Adrenal gland (tissue), 12 donors: ENCODE results near the gene ULBP3. TPM values are rescaled to one million over a fixed set of nuclear protein-coding genes. Genes with fewer than 3 reads are reported as not detected.
"Not testable (repeated sequence)": the region's sequence is repeated elsewhere in the genome, so short reads cannot be mapped to it uniquely, and the experiment has no call there.

ENCODE experiments used
- DNase-seq, 7 donors: peaks; one replicate each; pipeline ENCODE4 v3.0.0-alpha.2; 2019 to 2020
- H3K27ac ChIP-seq, 5 donors: fragments of 200-600 bp; sonication (generic) in 4 of 5; 1 replicate in 3 of 5; 2 replicates in 2 of 5; pipeline versions ENCODE4 v1.5.1 to v1.8.0; 2016 to 2020; ENCODE audit warnings: mild to moderate bottlenecking in 1 of 5
- H3K27me3 ChIP-seq: fragments of 200-600 bp; 2 replicates; pipeline ENCODE4 v1.8.0; 2021
- H3K36me3 ChIP-seq, 2 donors: fragments of 200-600 bp; replicated peaks in 1 of 2; 1 replicate in 1 of 2; 2 replicates in 1 of 2; pipeline versions ENCODE4 v1.5.1 to v1.8.0; 2018 to 2022
- H3K4me1 ChIP-seq, 2 donors: fragments of 200-600 bp; replicated peaks in 1 of 2; 1 replicate in 1 of 2; 2 replicates in 1 of 2; pipeline versions ENCODE4 v1.5.1 to v1.8.0; 2018 to 2021
- H3K4me3 ChIP-seq, 4 donors: fragments of 200-600 bp; sonication (generic) in 3 of 4; one replicate each; pipeline ENCODE4 v1.5.1; 2016 to 2018
- H3K9me3 ChIP-seq, 3 donors: fragments of 200-600 bp; sonication (generic) in 1 of 3; replicated peaks in 1 of 3; 1 replicate in 2 of 3; 2 replicates in 1 of 3; pipeline versions ENCODE4 v1.5.1 to v1.8.0; 2016 to 2021
- POLR2A ChIP-seq, 2 donors: fragments of 450-650 bp; IDR thresholded peaks; one replicate each; pipeline ENCODE4 v1.6.1; 2017; ENCODE audit warnings: antibody characterized with exemption in 2 of 2, mild to moderate bottlenecking in 2 of 2, moderate library complexity in 1 of 2
- WGBS, 4 donors: extraction: QIAGEN DNeasy Blood & Tissue Kit in 2 of 4; methylation state at CpG; one replicate each; pipeline versions ENCODE4 v1.1.5 to v1.1.7; 2013 to 2017; 5-methylcytosine and 5-hydroxymethylcytosine counted together
- intact Hi-C, 2 donors: fragments of 100-400 bp; cut with DNase I; formaldehyde crosslinking; loops; one replicate each; pipeline versions ENCODE4 v1.14.1 to v1.15.0; 2022 to 2023
- polyA plus RNA-seq, 3 donors: library from polyadenylated mRNA; stranded (reverse); fragments of 200-250 nt in 2 of 3; fragments of 350-450 nt in 1 of 3; fragmentation: Illumina TruSeq in 1 of 3; extraction: RNeasy Lipid Tissue Mini Kit (QIAGEN cat#74804) in 1 of 3; gene quantifications; one replicate each; pipeline ENCODE4 v1.2.3, GENCODE V29; 2013 to 2014
- total RNA-seq, 9 donors: library from RNA; depleted of rRNA in 4 of 9; stranded (reverse); fragments of >200 nt in 4 of 9; fragments of 120-200 nt in 1 of 9; fragmentation: NEBNext Ultra II Directional in 1 of 9; extraction: Animal tissue kit (Norgen Biotek cat#: 25700) in 1 of 9; gene quantifications; one replicate each; pipeline versions ENCODE4 v1.1.0 to v1.2.4, GENCODE V29; 2013 to 2023
- TF ChIP-seq, protein P1 (sequence below), 6 experiments: fragments of 450-650 bp in 4 of 6; fragments of 200-600 bp in 2 of 6; sonication (generic) in 1 of 6; IDR thresholded peaks; 1 replicate in 5 of 6; 2 replicates in 1 of 6; pipeline versions ENCODE4 v1.5.1 to v1.8.0; 2016 to 2021; ENCODE audit warnings: antibody characterized with exemption in 6 of 6, mild to moderate bottlenecking in 2 of 6, moderate library complexity in 1 of 6
- donor health status: healthy with polysubstance abuse.
- donor health status: Bipolar disorder and iron deficiency.
- donor health status: DM: yes; HTN: yes; CAD: no.
- donor health status: DM: no; HTN: no; CAD: no.
- donor health status: DM: no; HTN: no; CAD: no.
- donor health status: DM: yes; HTN: yes; CAD: no.

ULBP3 gene
- total and polyA plus RNA-seq, 12 donors, result 0.17 to 15.6 (median 5.1) TPM

DNA sequence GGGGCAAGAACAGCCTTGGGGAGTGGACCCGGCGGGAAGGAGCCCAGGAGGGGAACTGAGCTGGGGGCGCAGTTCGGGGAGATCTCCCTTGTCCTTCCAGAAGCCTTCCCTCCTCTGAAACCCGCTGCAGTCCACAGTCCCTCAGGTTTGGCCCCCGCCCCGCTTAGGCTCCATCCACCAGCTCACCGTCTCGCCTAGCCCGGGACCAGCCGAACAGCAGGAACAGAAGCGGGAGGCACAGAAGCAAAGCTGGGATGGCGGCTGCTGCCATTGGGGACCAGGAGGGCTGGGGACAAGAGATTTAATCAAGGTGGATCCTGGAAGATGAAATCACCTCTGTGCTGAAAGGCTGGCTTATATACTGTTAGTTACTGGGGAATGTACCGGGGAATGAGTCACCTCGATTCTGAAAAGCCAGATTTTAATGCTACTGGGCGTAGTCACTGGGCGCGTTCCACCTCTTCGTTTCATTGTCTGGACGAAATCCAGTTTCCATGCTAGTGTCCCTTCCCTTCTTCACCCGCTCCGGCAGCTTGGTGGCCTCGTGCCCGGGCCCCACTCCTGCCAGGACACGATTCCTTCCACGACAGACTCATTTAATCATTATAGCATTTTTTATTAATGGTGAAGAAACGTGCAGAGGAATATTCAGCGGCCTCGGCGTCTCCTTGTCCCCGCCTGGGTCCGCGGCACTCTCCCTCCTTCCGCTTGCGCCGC lies 43.6 kb downstream of the ULBP3 start, which contains the start of gene RAET1L:
TSS of gene RAET1L (minus strand) at position 332 of the 717 bp plus-strand sequence. CDS start at position 271, 61 bp downstream.
- H3K36me3 ChIP-seq, result no peaks in the 10 kb centered on the region
- peaks cover 22% of the 10 kb centered on the region for H3K27me3 ChIP-seq
- TF ChIP-seq, protein P1, sequence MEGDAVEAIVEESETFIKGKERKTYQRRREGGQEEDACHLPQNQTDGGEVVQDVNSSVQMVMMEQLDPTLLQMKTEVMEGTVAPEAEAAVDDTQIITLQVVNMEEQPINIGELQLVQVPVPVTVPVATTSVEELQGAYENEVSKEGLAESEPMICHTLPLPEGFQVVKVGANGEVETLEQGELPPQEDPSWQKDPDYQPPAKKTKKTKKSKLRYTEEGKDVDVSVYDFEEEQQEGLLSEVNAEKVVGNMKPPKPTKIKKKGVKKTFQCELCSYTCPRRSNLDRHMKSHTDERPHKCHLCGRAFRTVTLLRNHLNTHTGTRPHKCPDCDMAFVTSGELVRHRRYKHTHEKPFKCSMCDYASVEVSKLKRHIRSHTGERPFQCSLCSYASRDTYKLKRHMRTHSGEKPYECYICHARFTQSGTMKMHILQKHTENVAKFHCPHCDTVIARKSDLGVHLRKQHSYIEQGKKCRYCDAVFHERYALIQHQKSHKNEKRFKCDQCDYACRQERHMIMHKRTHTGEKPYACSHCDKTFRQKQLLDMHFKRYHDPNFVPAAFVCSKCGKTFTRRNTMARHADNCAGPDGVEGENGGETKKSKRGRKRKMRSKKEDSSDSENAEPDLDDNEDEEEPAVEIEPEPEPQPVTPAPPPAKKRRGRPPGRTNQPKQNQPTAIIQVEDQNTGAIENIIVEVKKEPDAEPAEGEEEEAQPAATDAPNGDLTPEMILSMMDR (IDR thresholded peaks at IDR 0.05), result no peak
- TF ChIP-seq POLR2A (IDR thresholded peaks at IDR 0.05), result no peak
- H3K9me3 ChIP-seq, result no peaks in the 10 kb centered on the region
- H3K4me3 ChIP-seq, result peak within 1 kb of the TSS in 1 of 4 donors; percentile 12
- H3K4me1 ChIP-seq, result peaks cover 5 to 12% of the 10 kb centered on the region in 2 donors
- H3K27ac ChIP-seq, result no peak within 1 kb of the TSS
- intact Hi-C loops, result no loop called here
- DNase-seq, result peak; percentile 58 to 84 (median 75)
- WGBS, 4 donors, result 1 to 9% (median 5%) methylated on average over 33 to 36 of the region's 36 CpGs

DNA sequence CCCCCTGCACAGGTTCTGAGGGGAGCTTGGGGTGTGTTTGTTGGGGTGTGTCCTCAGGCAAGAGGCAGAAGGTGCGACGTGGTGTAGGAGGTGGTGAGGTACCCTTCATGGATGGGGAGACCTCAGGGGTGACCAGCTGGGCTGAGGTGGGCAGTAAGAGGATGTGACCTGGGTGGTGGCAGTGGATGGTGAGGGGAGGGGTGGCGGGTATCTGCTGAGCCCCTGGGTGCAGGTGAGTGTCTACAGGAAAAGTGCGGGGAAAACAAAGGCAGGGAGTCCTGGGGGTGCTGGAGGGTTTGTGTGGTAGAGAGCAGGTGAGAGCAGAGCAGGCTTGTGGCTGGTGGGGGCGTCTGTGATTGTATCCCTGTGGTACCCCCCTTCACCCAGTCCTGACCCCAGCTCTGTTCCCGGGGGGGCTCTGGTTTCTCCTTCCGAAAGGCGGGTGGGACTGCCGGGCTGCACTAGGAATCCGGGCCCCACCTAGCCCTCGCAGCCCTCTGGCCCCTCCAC lies 44.2 kb downstream of the ULBP3 start:
- Histone ChIP-seq H3K27me3 (peaks cover 22% of the 10 kb centered on the region), H3K4me3 (no peak overlapping the region), H3K9me3 (no peaks in the 10 kb centered on the region), H3K36me3 (no peaks in the 10 kb centered on the region), H3K4me1 (peaks cover 5 to 12% of the 10 kb centered on the region in 2 donors), H3K27ac (no peak overlapping the region)
- intact Hi-C loops, result no loop called here
- 35 to 45% (median 41%) methylated on average over 10 to 11 of the region's 11 CpGs for WGBS, 4 donors
- TF ChIP-seq POLR2A (IDR thresholded peaks at IDR 0.05), result no peak
- TF ChIP-seq, protein P1 (IDR thresholded peaks at IDR 0.05), result no peak
- peak in 1 of 7 donors; percentile 24 for DNase-seq

DNA sequence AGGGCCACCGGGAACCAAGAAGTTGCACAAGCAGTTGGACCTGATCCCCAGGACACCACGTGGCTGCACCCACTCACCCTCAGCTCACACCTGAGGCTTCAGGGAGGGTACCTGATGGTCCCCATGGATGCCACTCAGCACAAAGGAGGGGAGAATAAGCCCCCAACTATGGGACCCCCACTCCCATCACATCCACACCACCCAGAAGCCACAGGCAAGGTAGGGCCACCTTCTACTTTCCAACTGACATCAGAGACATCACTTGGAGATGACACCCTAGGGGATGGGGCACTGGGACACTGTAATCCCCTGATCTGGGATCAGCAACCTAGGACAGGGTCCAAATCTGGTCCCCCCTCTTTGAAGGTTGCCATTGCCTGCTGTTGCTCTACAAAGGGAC lies 44.9 kb downstream of the ULBP3 start:
- WGBS, 4 donors, result 77 to 89% methylated on average over 2 of the region's 2 CpGs; no CpG with 5 or more reads in 2 of the 4 donors
- Histone ChIP-seq H3K4me1 (peaks cover 5 to 12% of the 10 kb centered on the region in 2 donors), H3K27me3 (peaks cover 25% of the 10 kb centered on the region)
- H3K9me3 ChIP-seq, H3K4me3 ChIP-seq, H3K36me3 ChIP-seq, DNase-seq, intact Hi-C loops, H3K27ac ChIP-seq: not testable (repeated sequence)

DNA sequence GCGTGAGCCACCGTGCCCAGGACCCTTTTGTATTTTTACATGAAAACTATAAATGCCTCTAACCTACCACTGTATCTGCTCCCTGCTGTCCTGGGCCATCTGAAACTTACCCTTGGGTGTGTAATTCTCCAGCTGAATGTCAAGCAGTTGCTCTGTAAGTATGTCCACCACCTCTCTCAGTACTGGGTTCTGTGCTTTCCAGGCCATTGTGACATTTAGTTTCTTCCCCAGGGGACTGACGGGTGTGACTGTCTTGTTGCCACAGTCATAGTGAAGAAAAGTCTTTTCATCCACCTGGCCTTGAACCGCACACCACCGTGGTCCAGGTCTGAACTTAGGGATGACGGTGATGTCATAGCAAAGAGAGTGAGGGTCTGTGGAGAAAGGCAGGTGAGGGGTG lies 47.1 kb downstream of the ULBP3 start:
- intact Hi-C loops, H3K27ac ChIP-seq, H3K36me3 ChIP-seq, H3K9me3 ChIP-seq, H3K4me3 ChIP-seq, DNase-seq: not testable (repeated sequence)
- 88 to 92% (median 88%) methylated on average over 2 of the region's 6 CpGs; no CpG with 5 or more reads in 1 of the 4 donors for WGBS, 4 donors
- Histone ChIP-seq H3K27me3 (peaks cover 31% of the 10 kb centered on the region), H3K4me1 (peaks cover 5 to 12% of the 10 kb centered on the region in 2 donors)

DNA sequence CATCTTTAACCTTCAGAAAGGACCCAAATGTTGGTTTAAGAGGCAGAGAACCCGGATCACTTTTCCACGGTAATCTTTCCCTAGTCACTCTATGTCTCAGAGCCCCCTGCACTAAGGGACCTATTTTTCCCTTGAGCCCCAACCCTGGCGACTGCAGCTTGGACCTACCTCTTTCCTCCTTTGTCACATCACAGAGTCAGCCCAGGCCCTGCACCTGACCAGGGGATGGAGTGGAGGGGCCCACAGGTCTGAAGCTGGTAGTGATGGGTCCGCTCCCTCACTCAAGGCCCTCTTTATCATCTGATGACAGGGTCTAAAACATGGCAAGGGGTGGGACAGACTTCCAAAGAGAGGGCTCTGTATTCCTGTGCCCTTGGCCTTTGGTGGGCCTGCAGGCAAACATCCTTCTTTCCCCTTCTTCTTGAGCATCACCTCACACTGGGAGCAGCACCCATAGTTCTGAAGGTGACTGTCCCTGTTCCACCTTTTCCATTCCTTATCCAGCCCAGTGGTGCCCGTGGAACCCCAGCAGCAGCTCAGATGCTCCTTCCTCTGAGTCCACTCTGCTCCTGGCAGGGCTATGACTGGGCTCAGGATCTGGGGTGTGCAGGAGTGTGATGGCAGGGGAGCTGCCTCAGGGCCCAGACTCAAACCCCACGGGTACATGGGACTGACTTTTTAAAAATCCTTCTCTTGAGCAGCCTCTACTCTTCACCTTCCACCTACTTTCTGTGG lies 49.9 kb downstream of the ULBP3 start:
- peak in 1 of 7 donors; percentile 30 for DNase-seq
- TF ChIP-seq POLR2A (IDR thresholded peaks at IDR 0.05), result no peak
- TF ChIP-seq, protein P1 (IDR thresholded peaks at IDR 0.05), result no peak
- 48 to 71% (median 57%) methylated on average over 6 of the region's 6 CpGs for WGBS, 4 donors
- intact Hi-C loops, result loop anchor here in 1 of 2 donors (5.0 kb wide), 1 partner anchor 82 kb away; no protein-coding TSS in a partner anchor
- no peaks in the 10 kb centered on the region for H3K36me3 ChIP-seq
- H3K4me3 ChIP-seq, result no peak overlapping the region
- no peaks in the 10 kb centered on the region for H3K9me3 ChIP-seq
- H3K27ac ChIP-seq, result no peak overlapping the region
- peaks cover 34% of the 10 kb centered on the region for H3K27me3 ChIP-seq
- H3K4me1 ChIP-seq, result no peaks in the 10 kb centered on the region
